Suprapubic skin (tissue), 4 donors: Measurements from ENCODE around the gene MORN5.

ENCODE experiments used
- POLR2A ChIP-seq, 2 donors: fragments of 450-650 bp; IDR thresholded peaks; one replicate each; pipeline ENCODE4 v1.6.1; 2017; ENCODE audit warnings: antibody characterized with exemption in 2 of 2, mild to moderate bottlenecking in 2 of 2, moderate library complexity in 2 of 2
- POLR2AphosphoS5 ChIP-seq, 3 donors: sonication (generic); formaldehyde crosslinking; IDR thresholded peaks; one replicate each; pipeline ENCODE4 v1.6.1; 2017; ENCODE audit warnings: antibody characterized with exemption in 3 of 3
- TF ChIP-seq, protein P1 (sequence below), 2 donors: fragments of 200-600 bp in 1 of 2; fragments of 450-650 bp in 1 of 2; sonication (generic) in 1 of 2; IDR thresholded peaks; one replicate each; pipeline ENCODE4 v1.5.1; 2016 to 2019; ENCODE audit warnings: antibody characterized with exemption in 2 of 2, mild to moderate bottlenecking in 1 of 2, moderate library complexity in 1 of 2

DNA sequence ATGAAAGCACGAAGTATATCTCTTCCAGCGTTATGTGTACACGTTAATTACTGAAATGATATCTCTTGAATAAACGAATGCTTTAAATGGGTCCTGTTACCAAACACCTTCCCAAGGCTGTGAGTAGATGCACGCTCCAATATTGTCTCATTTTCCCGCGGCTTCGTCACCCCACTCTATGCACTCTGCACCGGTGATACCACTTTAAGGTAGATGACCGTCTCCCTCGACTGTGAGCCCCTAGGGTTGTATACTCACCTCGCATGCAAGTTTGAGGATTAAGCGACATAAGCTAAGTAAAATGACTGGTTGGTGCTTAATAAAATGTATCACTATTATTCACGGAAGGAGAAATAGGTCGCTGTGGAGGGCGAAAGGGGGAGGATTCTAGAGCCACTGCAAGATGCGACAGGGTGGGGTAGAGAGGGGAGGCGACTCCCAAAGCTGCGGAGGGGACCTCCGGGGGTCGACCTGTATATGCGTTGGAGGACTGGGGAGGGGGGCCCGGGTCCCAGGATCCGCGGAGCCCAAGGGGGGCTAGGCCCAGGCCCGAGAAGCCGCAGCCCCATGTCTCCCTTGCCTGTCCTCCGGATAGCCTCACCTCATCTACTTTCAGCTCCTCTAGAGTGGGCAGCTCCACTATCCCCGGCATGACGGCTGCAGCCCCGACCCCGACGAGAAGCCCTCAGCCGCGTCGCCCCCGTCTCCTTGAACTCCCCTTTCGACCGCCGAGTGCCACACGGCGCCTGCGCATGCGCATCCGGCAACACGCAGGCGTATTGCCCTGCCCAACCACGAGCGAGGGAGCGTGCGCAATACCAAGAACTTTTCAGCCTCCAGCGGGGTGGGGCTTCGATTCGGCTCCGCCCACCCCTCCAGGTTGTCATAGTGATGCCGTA lies at the start of gene MORN5, which contains the start of gene NDUFA8:
- TF ChIP-seq POLR2AphosphoS5 (IDR thresholded peaks at IDR 0.05) (no peak), POLR2A (IDR thresholded peaks at IDR 0.05) (peak in 1 of 2 donors; percentile 42)
- TF ChIP-seq, protein P1, sequence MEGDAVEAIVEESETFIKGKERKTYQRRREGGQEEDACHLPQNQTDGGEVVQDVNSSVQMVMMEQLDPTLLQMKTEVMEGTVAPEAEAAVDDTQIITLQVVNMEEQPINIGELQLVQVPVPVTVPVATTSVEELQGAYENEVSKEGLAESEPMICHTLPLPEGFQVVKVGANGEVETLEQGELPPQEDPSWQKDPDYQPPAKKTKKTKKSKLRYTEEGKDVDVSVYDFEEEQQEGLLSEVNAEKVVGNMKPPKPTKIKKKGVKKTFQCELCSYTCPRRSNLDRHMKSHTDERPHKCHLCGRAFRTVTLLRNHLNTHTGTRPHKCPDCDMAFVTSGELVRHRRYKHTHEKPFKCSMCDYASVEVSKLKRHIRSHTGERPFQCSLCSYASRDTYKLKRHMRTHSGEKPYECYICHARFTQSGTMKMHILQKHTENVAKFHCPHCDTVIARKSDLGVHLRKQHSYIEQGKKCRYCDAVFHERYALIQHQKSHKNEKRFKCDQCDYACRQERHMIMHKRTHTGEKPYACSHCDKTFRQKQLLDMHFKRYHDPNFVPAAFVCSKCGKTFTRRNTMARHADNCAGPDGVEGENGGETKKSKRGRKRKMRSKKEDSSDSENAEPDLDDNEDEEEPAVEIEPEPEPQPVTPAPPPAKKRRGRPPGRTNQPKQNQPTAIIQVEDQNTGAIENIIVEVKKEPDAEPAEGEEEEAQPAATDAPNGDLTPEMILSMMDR (IDR thresholded peaks at IDR 0.05) = peak in 1 of 2 donors; percentile 16
